HepG2 (cell line): ENCODE results near the gene RPS8. TPM values are rescaled to one million over a fixed set of nuclear protein-coding genes. Genes with fewer than 3 reads are reported as not detected.

ENCODE experiments used
- ATAC-seq: fragments of 200-7000 bp; cut with Tn5 transposase; 3 replicates; pipeline ENCODE4 v1.9.1; 2020; ENCODE audit warnings: mild to moderate bottlenecking, moderate library complexity
- BruUV-seq: library from RNA; stranded (reverse); fragments of 400-500 nt; replicated peaks from 2 replicates; lab custom pipeline; 2021; lab: Mats Ljungman, UMichigan
- CTCF ChIA-PET: fragments of 300-600 bp; formaldehyde crosslinking; extraction: SDS; loops from one replicate; lab custom pipeline; 2021; ENCODE audit warnings: low total read pairs, inconsistent platforms, low intra/inter-chr PET ratio; lab: Yijun Ruan, JAX
- POLR2A ChIA-PET: fragments of 350-600 bp; sonication (Branson Sonifier 250); formaldehyde crosslinking; loops from one replicate; lab custom pipeline; 2020; ENCODE audit warnings: antibody characterized with exemption, inconsistent platforms; lab: Yijun Ruan, JAX
- DNase-seq: peaks from one replicate; pipeline ENCODE4 v3.0.0-alpha.2; 2015; ENCODE audit warnings: low spot score
- FAIRE-seq: peaks from 3 replicates; lab custom pipeline; 2011; peaks lifted over from hg19 to GRCh38; lab: Jason Lieb, UNC
- H2AFZ ChIP-seq: one replicate; pipeline ENCODE4 v1.6.1; 2011; ENCODE audit warnings: low read length, inconsistent platforms
- H3K27ac ChIP-seq: fragments of 300-600 bp; 3 replicates; pipeline ENCODE4 v1.8.0; 2011; ENCODE audit warnings: mixed run types, mild to moderate bottlenecking, mixed read lengths, low read length, inconsistent platforms; ENCODE audit not compliant: insufficient read depth; ENCODE audit errors: extremely low read length
- H3K27me3 ChIP-seq, 2 experiments: fragments of 200-600 bp in 1 of 2; 2 replicates in 1 of 2; 3 replicates in 1 of 2; pipeline versions ENCODE4 v1.6.0 to v1.8.0; 2011; ENCODE audit warnings: low read length in 2 of 2, mild to moderate bottlenecking in 2 of 2, moderate library complexity in 2 of 2, inconsistent platforms in 1 of 2; ENCODE audit not compliant: insufficient read depth in 2 of 2, control insufficient read depth in 1 of 2
- H3K36me3 ChIP-seq, 2 experiments: fragments of 200-600 bp in 1 of 2; replicated peaks in 1 of 2; 2 replicates in 1 of 2; 3 replicates in 1 of 2; pipeline versions ENCODE4 v1.5.1 to v1.8.0; 2011; ENCODE audit warnings: low read length in 2 of 2, inconsistent platforms in 1 of 2; ENCODE audit not compliant: insufficient read depth in 2 of 2, control insufficient read depth in 1 of 2
- H3K4me1 ChIP-seq: 2 replicates; pipeline ENCODE4 v1.5.1; 2012; ENCODE audit warnings: low read length, inconsistent platforms; ENCODE audit not compliant: insufficient read depth
- H3K4me2 ChIP-seq: 2 replicates; pipeline ENCODE4 v1.6.0; 2011; ENCODE audit warnings: low read depth, low read length, inconsistent platforms
- H3K4me3 ChIP-seq, 3 experiments: fragments of 200-600 bp in 1 of 3; sonication (generic), shearing (Covaris generic) in 1 of 3; replicated peaks in 1 of 3; 2 replicates each; pipeline ENCODE4 v1.5.1; 2011 to 2016; ENCODE audit warnings: low read length in 3 of 3, inconsistent platforms in 2 of 3, low read depth in 2 of 3, mild to moderate bottlenecking in 2 of 3, control low read depth in 1 of 3, mixed read lengths in 1 of 3; ENCODE audit not compliant: insufficient read depth in 1 of 3
- H3K79me2 ChIP-seq: one replicate; pipeline ENCODE4 v1.6.1; 2011; ENCODE audit warnings: low read length, inconsistent platforms; ENCODE audit not compliant: insufficient read depth
- H3K9ac ChIP-seq: 2 replicates; pipeline ENCODE4 v1.6.0; 2011; ENCODE audit warnings: mild to moderate bottlenecking, low read depth, low read length, inconsistent platforms; ENCODE audit not compliant: insufficient read depth
- H3K9me3 ChIP-seq: 2 replicates; pipeline ENCODE4 v1.5.1; 2012; ENCODE audit warnings: mild to moderate bottlenecking, low read length
- H4K20me1 ChIP-seq: 2 replicates; pipeline ENCODE4 v1.6.0; 2011; ENCODE audit warnings: inconsistent platforms, mild to moderate bottlenecking, low read length, moderate library complexity; ENCODE audit not compliant: insufficient read depth
- FOXO4 ChIP-seq: sonication (generic); formaldehyde crosslinking; conservative IDR thresholded peaks from 2 replicates; pipeline ENCODE4 v1.8.1; 2023; ENCODE audit warnings: missing genetic modification reagents
- NFYC ChIP-seq: IDR thresholded peaks from 2 replicates; pipeline ENCODE4 v1.6.1; 2016; ENCODE audit warnings: missing genetic modification reagents, missing compliant biosample characterization
- SNRNP70 ChIP-seq: fragments of 200-400 bp; formaldehyde crosslinking; IDR thresholded peaks from 2 replicates; pipeline ENCODE4 v1.6.1; 2017; ENCODE audit warnings: mild to moderate bottlenecking, low read depth, low read length, moderate library complexity
- SPEN ChIP-seq: sonication (generic); formaldehyde crosslinking; IDR thresholded peaks from 2 replicates; pipeline ENCODE4 v1.5.1; 2020; ENCODE audit warnings: low read depth, mild to moderate bottlenecking, missing genetic modification reagents
- TBL1XR1 ChIP-seq: fragments of 150-350 bp; IDR thresholded peaks from 2 replicates; pipeline ENCODE4 v1.6.1; 2014; ENCODE audit warnings: borderline replicate concordance, low read length; ENCODE audit not compliant: partially characterized antibody
- ZNF841 ChIP-seq: sonication (generic); formaldehyde crosslinking; IDR thresholded peaks from 2 replicates; pipeline ENCODE4 v1.8.1; 2023; ENCODE audit warnings: missing genetic modification reagents, borderline replicate concordance
- WGBS: methylation state at CpG from one replicate; pipeline ENCODE4 v1.1.6; 2017; ENCODE audit warnings: low lambda C conversion rate; 5-methylcytosine and 5-hydroxymethylcytosine counted together
- in situ Hi-C: cut with HindIII; loops from 2 replicates; pipeline ENCODE4 v1.10.0; 2017; ENCODE audit warnings: low pct_unique_long_range_greater_than_20kb; ENCODE audit not compliant: extremely low pct_ligation_motif_present
- intact Hi-C: fragments of 100-400 bp; cut with micrococcal nuclease; formaldehyde crosslinking; loops from one replicate; pipeline ENCODE4 v1.10.0; 2022; ENCODE audit not compliant: unreplicated experiment
- polyA plus RNA-seq, 8 experiments: library from polyadenylated mRNA; depleted of rRNA in 3 of 8; stranded (reverse) in 7 of 8; unstranded in 1 of 8; fragments of >200 nt; fragmentation: Illumina TruSeq in 4 of 8; extraction: Trizol in 4 of 8; gene quantifications; 2 replicates each; pipeline versions ENCODE4 v1.2.1 to v1.2.3, GENCODE V29; 2011 to 2016; ENCODE audit warnings: low read depth in 4 of 8, missing spikeins in 1 of 8, mixed read lengths in 1 of 8; ENCODE audit not compliant: insufficient read depth in 1 of 8
- total RNA-seq, 5 experiments: library from RNA; depleted of rRNA; stranded (reverse); fragments of >200 nt; fragmentation: Illumina TruSeq; extraction: Trizol; gene quantifications; 2 replicates each; pipeline ENCODE4 v1.2.3, GENCODE V29; 2016; ENCODE audit warnings: low read depth in 1 of 5

The RPS8 gene
- total and polyA plus RNA-seq, 2 of the 13 experiments (the other 11 are each of a cell fraction or from before 2014, with no cell fraction given) = 2,628 to 2,822 TPM

- TF ChIP-seq ZNF841 (CRISPR knock-in tag) (peak; percentile 40; the same call in 1 of the 2 replicates), TBL1XR1 (no peak), SPEN (CRISPR knock-in tag) (peak; percentile 65; the same call in 1 of the 2 replicates), FOXO4 (0 out of 2 replicates have a peak, but pooled peaks have one; percentile 57)
These were observed 44.4 kb upstream of the RPS8 start, which contains the start of gene RNU5D-1 (continued) for GRCh38 chr1:44730741-44731512.

- H3K4me2 ChIP-seq = peak overlapping the region; percentile 33; the same call in 1 of the 2 replicates
- no peak for FAIRE-seq
- no peak overlapping the region for H3K9ac ChIP-seq
- ChIA-PET POLR2A (interaction anchor here (0.9 to 8.0 kb wide), 6 partner anchors 12 to 86 kb away, joined by 3 to 241 read pairs (median 4); partner anchors contain the start of genes PLK3 and RPS8), CTCF (no interaction called here)
- no TSS peak for BruUV-seq
- peaks cover 50% of the 10 kb centered on the region for H3K4me1 ChIP-seq
- no peak for ATAC-seq
- intact Hi-C loops (loop anchor here (5.0 kb wide), 1 partner anchor 49 kb away; no protein-coding TSS in a partner anchor), in situ Hi-C loops (no loop called here)
- H3K27ac ChIP-seq = no peak overlapping the region
- H2AFZ ChIP-seq = no peak overlapping the region
- H3K27me3 ChIP-seq = no peaks in the 10 kb centered on the region; a peak in 2 of 5 replicates
- no peaks in the 10 kb centered on the region for H4K20me1 ChIP-seq
- no peak for DNase-seq
- H3K9me3 ChIP-seq = no peaks in the 10 kb centered on the region
- no peaks in the 10 kb centered on the region for H3K79me2 ChIP-seq
- no peaks in the 10 kb centered on the region for H3K36me3 ChIP-seq
- TF ChIP-seq NFYC (CRISPR knock-in tag) (0 out of 2 replicates have a peak, but pooled peaks have one; percentile 26), SNRNP70 (no peak)
- H3K4me3 ChIP-seq = no peak overlapping the region
- 48% methylated on average over 1 of the region's 1 CpG for WGBS
These were observed 42.0 kb upstream of the RPS8 start for GRCh38 chr1:44733365-44733764.
